Jurkat, Clone E6-1 (cell line): ENCODE measurements around the gene SMIM24.
"Not testable (repeated sequence)": the region's sequence is repeated elsewhere in the genome, so short reads cannot be mapped to it uniquely, and the experiment has no call there.

ENCODE experiments used
- DNase-seq: peaks from one replicate; pipeline ENCODE4 v3.0.0-alpha.2; 2011; ENCODE audit warnings: low read depth, low spot score
- H3K4me3 ChIP-seq: 2 replicates; pipeline ENCODE4 v1.5.1; 2011; ENCODE audit warnings: mild to moderate bottlenecking, low read length, control low read depth, moderate library complexity

Gene SMIM24

DNA sequence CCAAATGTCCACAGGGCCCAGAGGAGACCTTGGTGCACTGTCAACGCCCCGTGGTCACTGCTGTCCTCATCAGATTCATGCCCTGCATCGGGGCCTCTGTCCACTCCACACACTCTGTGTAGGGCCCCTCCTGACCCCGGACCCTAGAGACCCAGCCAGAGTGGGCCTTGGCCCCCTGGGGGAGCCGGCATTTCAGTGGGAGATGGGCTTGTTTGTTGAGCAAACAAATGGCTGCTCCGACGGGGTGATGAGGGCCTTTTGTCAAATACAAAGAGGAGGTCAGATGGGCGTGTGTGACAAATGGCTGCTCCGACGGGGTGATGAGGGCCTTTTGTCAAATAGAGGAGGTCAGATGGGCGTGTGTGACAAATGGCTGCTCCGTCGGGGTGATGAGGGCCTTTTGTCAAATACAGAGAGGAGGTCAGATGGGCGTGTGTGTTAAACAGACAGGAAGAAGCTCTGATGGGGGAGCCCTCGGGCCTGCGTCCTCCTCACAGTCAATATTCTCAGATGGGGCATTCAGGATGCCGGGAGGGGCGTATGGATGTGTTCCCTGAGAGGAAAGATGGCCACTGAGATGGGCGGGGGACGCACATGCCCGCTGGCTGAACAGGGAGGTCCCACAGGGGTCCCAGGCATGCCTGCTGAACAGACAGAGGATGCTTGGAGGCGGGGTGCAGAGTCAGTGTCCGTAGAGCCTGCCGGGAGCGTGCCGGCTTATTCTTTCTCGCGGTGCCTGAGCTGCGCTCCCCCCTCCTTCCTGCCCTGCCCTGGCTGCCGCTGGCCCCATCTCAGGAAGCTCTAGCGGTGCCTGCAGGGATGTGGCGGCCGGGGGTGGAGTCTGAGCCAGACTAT, 36.3 kb downstream of the SMIM24 start:
- H3K4me3 ChIP-seq, result no peak overlapping the region
- DNase-seq, result no peak

DNA sequence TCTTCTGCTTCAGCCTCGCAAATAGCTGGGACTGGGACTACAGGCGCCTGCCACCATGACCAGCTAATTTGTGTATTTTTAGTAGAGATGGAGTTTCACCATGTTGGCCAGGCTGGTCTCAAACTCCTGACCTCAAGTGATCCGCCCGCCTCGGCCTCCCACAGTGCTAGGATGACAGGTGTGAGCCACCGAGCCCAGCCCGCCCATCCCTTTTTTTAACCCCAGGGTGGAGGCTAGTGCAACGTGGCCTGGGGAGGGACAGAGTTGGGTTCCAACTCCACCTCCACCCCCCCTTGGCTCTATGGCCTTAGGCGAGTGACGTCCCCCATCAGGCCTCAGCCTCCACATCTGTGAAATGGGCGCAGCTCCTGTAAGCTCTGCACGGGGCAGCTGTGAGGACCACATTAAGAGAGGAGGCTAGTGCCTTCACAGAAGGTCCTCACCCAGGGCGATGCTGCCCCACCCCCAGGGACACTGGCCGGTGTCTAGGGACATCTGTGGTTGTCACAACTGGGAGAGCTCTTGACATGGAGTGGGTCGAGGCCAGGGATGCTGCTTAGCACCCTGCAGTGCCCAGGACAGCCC, 37.7 kb downstream of the SMIM24 start:
- H3K4me3 ChIP-seq, result no peak overlapping the region
- DNase-seq, result no peak

- DNase-seq, result no peak
- H3K4me3 ChIP-seq, result no peak overlapping the region
These were observed 38.4 kb downstream of the SMIM24 start for GRCh38 chr19:3441986-3442329.

- no peak overlapping the region for H3K4me3 ChIP-seq
- DNase-seq, result no peak
These were observed 39.0 kb downstream of the SMIM24 start for GRCh38 chr19:3441089-3441985.

GRCh38 chr19:3440082-3440481, 40.2 kb downstream of the SMIM24 start:
- DNase-seq, result peak; percentile 19
- H3K4me3 ChIP-seq, result no peak overlapping the region

DNA sequence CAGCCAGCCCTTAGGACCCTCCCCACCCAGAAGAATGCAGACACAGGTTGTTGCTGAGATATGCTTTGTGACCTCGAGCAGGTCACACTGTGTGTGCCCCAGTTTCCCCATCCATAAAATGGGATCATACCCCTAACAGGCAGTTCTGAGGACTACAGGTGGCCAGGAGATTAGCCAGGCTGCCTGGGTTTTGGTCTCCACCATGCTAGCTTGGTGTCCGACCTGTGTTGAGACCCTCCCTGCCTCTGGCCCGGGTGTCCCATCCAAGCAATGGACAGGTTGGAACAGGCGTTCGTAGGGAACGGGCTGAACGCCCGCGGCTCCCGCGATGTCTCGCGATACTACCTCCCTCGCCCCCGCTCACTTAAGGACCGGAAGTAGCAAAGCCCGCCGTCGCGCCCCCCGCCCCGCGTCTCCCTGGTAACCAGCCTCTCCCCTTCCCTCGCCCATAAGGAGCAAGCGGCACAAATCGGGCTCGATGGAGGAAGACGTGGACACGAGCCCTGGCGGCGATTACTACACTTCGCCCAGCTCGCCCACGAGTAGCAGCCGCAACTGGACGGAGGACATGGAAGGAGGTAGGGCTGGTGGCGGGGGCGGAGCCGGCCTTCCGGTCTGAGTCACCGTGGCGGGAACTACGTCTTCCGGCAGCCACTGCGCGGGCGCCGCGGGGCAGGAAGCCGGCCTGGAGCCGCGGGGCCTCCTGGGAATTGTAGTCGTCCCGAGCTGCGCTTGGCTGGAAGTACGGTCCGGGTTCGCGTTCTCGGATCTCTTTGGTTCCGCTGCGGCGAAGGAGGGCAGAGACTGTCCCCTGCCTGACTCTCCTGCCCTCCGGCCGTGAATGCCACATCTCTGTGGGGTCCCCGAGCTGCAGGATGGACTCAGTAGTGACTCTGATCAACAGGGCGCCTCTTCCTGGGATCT, 45.4 kb downstream of the SMIM24 start:
- DNase-seq, result peak; percentile 87
- peak overlapping the region; percentile 73 for H3K4me3 ChIP-seq

DNA sequence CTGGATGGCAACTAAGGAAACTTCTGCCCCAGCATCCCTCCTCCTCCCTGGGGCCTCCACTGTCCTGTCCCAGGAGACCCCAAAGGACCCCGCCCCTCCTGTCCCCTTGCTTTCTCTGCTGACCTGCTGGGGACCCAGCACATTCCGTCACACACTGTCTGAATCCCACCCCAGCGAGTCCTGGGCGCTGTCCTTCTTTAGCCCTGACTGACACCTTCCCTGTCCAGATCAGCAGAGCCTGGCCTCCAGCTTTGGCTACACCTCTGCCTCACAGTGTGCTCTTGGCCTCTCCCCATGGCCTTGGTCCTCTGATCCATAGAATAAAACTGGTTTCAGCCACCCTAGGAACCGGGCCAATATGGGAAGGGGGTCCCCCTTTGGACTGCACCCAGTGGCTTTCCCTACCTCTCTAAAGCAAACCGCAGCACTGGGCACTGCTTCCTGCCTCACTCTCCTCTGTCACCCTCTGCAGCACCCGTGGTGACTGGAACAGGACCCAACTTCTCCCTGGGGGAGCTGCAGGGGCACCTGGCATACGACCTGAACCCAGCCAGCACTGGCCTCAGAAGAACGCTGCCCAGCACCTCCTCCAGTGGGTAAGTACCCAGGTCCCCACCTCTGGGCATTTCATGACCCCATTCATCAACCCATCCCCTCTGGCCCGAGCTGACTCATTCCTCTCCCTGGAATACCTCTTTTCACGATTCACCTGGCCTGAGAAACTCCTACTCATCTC, 46.4 kb downstream of the SMIM24 start:
- H3K4me3 ChIP-seq, result peak overlapping the region; percentile 73
- DNase-seq, result no peak

GRCh38 chr19:3433313-3433712, 47.0 kb downstream of the SMIM24 start:
- no peak overlapping the region for H3K4me3 ChIP-seq
- DNase-seq, result no peak

DNA sequence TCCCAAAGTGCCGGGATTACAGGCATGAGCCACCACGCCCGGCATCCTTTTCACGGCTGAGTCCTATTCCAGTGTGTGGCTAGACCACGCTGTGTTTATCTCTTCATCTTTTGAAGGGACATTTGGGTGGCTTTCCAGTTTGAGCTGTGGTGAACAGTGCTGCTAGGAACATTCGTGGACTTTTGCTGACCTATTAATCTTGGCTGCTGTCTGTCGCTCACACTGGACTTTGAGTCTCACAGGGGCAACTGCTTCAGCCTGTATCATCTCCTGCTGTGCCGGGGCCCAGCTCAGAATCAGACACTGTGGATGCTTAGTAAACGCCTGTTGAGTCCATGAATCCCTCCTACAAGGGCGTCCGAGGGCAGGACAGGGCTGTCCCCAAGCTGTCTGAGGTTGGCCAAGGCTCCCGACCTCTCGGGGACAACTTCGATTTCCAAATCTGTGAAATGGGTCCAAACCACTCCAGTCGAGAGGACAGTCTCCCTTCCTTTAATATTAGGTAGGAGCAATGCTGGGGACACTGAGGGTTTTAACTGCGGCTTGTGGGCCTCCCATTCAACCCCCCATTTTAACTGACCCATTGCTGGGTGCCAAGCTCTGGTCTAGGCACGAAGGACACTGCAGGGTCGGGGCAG, 48.4 kb downstream of the SMIM24 start:
- H3K4me3 ChIP-seq, result no peak overlapping the region
- no peak for DNase-seq

DNA sequence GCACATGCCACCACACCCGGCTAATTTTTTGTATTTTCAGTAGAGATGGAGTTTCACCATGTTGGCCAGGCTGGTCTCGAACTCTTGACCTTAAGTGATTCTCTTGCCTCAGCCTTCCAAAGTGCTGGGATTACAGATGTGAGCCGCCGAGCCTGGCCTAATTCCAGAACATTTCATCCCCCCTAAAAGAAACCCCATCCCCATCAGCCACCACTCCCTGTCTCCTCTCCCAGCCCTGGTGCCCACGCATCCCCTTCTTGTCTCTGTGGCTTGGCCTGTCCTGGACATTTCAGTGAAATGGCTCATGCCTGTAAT, 50.0 kb downstream of the SMIM24 start:
- not testable (repeated sequence) for DNase-seq, H3K4me3 ChIP-seq

- DNase-seq, result no peak
These were observed 53.9 kb downstream of the SMIM24 start for GRCh38 chr19:3426433-3426832.

More at GRCh38 chr19:3426433-3426832, 53.9 kb downstream of the SMIM24 start:
- H3K4me3 ChIP-seq, result no peak overlapping the region
